Esophagus mucosa (tissue), 1 donor: ENCODE data around the gene DLGAP5. TPM values are rescaled to one million over a fixed set of nuclear protein-coding genes. Genes with fewer than 3 reads are reported as not detected.

Experiments used
- ATAC-seq: fragments of 200-7000 bp; cut with Tn5 transposase; one replicate; pipeline ENCODE4 v1.9.1; 2020
- total RNA-seq: library from RNA; stranded (reverse); gene quantifications from one replicate; pipeline ENCODE4 v1.2.4, GENCODE V29; 2023
- donor health status: DM: yes; HTN: yes; CAD: no.

The DLGAP5 gene
- total RNA-seq, 1 donor from 2014 or later: 17.9 TPM

DNA sequence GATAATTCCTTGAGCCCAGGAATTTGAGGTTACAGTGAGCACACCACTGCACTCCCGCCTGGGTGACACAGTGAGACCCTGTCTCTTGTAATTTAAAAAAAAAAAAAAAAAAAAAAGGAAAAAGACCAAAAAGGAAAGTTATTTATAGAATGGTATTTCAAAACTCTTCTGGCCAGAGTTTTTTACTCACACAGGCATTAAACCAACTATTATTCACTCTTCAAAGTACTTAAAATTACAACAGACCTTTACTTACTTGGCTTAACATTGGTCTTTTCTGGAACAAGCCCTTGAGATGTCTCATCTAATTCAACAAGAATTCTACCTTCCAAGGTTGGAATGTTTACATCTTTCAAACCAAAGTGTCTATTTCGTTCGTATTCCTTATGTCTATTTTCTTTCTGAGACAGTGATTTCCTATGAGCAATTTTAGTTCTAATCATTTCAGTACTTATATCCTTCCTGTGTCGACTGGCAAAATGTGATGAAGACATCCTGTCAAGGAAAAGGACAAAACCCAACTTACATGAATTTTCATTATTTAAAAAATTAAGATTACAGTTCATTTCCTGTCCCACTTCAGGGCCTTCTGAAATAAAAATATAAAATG lies 2.6 kb downstream of the DLGAP5 start:
- ATAC-seq: no peak

DNA sequence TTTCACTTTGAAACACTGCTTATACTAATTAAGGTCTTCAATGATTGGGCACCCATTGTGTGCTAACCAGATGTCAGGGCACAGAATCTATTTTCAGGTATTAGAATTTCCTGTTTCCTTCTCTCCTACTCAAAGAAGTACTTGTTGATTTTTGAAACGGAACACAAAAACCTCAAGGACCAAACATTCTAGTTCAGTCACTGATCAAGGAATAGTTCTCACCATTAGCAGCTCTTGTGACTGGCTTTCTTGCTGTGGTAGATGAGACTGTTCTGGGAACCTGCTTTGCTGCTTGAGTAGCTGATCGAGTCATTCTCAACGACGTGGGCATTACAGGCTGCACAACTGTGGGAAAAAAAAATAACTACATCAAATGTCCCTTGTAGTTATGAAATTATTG lies 11.0 kb downstream of the DLGAP5 start:
- ATAC-seq: peak; percentile 54

DNA sequence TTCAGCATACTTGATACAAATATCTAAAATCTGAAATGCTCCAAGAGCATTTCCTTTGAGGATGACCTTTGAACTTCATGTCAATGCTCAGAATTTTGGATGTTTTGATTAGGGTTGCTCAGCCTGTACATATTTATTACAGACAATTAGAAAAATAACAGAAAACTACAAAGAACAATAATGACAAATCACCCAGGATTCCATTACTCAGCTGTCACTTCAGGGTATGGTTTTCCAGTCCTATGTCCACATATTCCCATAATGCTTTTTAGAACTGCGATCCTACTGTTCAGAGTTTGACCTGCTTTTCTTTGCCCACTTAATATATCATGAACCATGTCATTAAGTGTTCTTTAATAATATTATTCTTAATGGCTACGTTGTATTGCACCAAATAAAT lies 11.4 kb downstream of the DLGAP5 start:
- no peak for ATAC-seq

DNA sequence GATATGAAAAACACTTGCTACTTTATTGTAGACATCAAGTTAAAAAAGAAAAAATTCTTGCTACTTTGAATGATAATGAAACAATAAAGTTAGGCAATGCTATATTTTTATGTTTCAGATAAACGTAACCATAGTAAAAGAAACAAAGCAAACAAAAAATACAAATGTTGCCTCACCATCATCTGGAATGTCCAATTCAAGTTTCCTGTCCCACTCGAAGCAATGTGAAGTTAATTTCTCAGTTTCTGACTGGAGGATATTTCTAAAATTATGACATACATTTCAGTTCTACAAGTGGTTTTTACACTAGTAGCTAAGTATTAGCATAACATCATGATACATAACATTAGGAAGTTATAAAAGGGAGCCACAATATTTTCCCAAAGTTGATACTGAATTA lies 20.9 kb downstream of the DLGAP5 start:
- no peak for ATAC-seq

DNA sequence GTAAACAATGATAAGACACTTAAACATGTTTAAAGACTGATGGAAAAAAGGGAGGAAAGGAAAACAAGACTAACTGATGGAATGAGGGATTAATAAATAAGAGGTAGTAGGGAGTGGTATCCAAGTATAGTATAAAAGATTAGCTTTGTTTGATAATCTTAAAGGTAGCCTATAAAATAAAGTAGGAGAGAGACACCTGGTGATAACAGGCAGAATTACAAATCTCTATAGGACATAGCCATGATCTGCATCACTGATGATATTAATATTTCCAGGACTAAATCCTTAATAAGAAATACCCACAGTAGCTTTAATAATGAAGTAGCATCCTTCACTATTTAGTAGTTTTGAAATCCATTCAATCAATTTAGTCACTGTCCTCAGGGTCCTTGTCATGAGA lies 30.4 kb downstream of the DLGAP5 start:
- ATAC-seq: peak; percentile 73

DNA sequence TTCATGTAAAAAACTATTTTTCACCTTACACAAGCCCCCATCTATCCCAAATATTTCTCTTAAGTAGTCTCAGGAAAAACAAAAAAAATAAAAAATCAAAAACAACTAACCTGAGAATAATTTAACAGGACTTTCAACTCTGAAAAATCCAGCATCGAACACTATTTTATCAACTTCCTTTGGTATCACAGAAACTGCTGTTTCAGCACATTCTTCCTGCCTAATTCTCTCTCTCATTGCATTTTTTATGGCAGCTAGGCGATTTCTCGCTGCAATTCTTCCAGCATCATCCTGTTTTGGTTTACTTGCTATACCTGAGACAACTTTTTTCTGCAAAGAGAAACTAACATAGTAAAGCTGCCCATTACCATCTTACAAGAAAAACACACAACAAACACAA lies 33.0 kb downstream of the DLGAP5 start:
- ATAC-seq: no peak

DNA sequence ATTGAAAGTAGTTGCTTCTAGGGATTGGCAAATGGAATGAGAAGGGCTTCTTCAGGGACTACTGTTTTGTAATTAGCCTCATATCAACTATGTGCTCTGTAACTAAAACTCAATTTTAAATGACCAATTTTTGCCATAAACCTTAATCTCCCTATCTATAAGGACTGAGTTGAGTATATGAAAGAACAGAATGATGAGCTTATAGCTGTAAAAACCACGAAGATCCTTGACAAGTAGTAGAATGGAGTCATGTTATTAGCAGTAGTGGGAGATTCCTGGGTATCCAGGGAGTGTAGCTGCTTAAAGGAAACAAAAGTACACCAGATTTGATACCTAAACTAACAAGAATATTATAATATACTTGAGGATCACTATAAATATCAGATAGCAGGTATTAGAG lies 34.3 kb downstream of the DLGAP5 start:
- no peak for ATAC-seq

DNA sequence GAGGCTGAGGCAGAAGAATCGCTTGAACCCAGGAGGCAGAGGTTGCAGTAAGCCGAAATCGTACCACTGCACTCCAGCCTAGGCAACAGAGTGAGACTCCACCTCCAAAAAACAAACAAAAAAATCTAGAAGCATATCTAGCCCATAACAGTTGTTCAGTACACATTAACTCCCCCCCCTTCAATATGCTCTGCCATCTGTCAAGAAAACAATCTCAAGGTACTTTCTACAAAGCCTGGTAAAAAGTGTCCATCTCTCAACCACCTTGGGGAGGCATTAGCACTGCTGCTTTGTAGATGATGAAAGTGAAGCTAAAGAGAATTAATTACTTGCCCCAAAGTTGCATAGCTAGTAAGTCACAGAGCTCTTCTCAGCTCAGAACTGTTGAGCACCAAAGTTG lies 37.4 kb downstream of the DLGAP5 start:
- no peak for ATAC-seq

DNA sequence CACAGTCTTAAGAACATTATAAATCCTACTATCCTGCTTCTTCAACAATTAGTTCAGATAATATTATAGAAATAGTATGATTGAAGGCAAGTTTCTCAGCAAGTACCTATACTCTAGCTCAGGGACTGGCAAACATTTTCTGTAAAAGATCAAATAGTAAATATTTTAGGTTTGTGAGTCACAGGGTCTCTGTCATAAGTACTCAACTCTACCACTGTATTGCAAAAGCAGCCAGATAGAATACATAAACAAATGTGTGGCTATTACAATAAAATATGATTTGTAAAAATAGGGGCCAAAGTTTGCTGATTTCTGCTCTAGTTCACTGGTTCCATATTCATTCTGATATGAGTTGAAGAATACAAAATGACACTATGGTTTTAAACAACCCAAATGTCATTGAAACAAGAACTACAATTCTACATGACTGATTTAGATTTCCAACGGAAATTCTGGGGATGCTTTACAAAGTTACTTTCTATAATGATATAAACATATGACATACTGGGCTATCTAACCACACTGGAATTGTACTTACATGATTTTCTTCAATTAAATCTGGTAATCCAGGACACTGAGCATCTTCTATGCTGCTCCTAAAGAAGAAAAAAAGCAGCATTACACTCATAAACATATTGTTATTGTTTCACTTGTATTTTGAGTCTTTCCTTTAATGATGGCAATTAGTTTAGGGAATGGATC lies 39.2 kb downstream of the DLGAP5 start:
- ATAC-seq: no peak

DNA sequence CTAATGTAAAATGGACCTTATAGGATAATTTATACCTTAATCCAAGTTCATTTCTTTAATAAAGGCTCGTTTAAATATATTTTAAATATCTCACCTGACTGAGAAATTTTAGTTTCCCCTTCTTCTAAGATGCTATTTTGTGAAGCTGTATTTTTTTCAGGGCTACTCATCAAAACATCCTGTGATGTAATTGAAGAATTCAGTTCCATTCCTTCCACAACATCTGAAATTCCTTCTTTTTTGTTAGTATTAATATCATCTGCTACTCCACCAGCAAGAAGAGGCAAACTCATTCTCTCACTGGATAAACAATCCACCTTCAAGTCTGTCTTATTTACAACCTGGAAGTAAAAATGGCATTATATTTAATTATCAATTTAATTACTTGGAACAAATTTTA lies 39.8 kb downstream of the DLGAP5 start:
- ATAC-seq: no peak

DNA sequence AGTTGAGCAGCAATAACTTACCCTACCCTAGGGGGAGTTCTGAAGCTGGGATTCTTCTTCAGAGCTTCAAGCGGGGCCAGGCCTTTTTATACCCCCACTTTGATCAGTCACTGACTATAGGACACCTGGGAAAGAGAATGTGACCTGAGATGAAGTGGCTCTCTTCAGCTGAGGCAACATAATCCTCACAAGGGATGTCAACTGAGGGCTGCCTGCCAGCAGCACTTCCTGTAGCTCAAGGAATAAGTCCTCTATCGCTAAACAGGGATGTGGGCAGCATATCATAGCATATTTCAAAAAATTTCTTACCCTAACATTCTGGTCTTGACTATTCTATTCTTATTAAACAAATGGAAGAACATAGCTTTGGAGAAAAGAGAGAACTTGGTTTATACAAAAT lies 45.0 kb downstream of the DLGAP5 start:
- ATAC-seq: no peak

DNA sequence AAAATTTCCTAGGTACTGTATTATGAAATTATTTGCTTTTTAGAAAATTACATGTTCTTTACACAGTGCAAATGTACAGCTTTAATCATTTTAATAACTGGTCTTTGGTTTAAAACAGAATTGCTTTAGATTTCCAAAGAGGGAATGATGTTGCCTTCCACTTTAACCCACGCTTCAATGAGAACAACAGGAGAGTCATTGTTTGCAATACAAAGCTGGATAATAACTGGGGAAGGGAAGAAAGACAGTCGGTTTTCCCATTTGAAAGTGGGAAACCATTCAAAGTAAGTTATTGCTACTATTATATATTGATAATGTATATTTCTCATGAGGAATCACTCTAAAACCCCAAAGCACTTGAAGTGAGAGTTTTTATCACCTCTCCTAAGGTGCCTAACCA lies 48.9 kb downstream of the DLGAP5 start:
- no peak for ATAC-seq

DNA sequence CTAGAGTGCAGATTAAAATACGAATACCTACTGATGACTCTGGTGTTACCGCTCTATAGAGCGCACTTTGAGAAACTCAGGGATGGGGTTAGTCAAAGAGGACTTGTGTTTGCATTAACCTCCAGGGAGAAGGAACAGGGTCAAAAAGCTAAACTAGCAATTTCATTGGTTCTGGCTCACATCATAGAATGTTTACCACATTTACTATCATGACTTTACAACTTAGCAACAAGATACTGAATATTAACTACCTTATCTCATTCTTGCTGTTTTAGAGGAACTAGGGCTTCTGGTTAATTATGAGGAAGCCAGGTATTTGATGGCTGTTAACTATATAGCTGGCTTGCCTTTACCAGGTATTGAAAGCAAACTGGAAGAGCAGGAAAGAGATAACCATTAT lies 49.6 kb downstream of the DLGAP5 start:
- no peak for ATAC-seq

DNA sequence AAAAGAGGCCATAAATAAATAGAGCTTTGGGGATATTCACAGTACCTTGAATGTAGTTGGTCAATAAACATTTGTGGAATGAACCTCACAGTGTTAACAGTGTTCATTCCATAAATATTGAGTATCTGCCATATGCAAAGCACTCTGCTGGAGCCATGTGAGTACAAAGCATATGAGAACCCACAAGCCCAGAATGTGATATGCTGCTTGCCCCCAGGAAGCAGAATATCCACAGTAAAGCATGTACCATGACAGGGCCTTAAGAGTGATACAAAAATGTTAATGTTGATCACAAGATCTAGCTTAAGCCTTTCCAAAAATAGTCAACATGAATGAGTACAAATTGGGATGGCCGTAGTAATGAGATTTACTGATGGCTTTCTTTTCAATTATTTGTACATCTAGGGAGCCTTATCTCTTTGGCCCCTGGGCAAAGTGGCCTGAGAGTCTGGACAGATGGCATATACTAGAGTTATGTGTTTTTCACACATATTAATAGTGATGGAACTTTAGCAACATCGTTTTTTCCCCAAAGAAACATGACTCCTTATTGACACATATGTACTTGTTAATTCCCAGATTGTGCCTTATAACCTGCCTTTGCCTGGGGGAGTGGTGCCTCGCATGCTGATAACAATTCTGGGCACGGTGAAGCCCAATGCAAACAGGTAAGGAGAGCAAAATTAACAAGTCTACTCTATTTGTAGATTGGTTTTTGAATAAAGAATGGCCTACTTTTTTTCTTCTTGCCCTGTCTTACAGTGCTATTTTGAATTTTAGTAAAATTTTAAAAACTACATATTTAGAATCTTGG lies 51.5 kb downstream of the DLGAP5 start:
- ATAC-seq: no peak

DNA sequence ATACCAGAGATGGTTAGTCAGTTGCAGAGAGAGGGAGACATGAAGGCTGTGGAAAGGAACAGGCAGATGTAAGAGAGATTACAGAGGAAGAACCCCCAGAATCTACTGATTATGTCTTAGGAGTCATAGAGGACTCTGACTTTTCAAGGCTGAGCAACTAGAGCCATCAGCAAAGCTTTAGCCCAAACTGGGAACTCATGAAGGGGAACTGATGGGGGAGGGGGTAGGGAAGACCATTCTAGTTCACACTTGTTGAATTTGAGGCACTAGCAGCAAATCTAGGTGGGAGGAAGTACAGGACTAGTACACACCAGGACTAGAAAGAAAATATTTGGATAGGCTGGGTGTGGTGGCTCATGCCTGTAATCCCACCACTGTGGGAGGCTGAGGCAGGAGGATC lies 52.2 kb downstream of the DLGAP5 start:
- ATAC-seq: no peak

DNA sequence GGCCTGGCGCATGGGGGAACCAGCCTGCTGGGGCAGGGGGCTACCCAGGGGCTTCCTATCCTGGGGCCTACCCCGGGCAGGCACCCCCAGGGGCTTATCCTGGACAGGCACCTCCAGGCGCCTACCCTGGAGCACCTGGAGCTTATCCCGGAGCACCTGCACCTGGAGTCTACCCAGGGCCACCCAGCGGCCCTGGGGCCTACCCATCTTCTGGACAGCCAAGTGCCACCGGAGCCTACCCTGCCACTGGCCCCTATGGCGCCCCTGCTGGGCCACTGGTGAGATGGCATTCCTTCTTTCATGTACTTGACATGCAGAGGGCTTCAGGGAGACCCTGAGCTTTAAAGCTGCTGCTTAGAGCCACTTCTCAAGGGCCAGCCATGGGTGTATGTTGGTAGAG lies 53.3 kb downstream of the DLGAP5 start:
- peak; percentile 26 for ATAC-seq

DNA sequence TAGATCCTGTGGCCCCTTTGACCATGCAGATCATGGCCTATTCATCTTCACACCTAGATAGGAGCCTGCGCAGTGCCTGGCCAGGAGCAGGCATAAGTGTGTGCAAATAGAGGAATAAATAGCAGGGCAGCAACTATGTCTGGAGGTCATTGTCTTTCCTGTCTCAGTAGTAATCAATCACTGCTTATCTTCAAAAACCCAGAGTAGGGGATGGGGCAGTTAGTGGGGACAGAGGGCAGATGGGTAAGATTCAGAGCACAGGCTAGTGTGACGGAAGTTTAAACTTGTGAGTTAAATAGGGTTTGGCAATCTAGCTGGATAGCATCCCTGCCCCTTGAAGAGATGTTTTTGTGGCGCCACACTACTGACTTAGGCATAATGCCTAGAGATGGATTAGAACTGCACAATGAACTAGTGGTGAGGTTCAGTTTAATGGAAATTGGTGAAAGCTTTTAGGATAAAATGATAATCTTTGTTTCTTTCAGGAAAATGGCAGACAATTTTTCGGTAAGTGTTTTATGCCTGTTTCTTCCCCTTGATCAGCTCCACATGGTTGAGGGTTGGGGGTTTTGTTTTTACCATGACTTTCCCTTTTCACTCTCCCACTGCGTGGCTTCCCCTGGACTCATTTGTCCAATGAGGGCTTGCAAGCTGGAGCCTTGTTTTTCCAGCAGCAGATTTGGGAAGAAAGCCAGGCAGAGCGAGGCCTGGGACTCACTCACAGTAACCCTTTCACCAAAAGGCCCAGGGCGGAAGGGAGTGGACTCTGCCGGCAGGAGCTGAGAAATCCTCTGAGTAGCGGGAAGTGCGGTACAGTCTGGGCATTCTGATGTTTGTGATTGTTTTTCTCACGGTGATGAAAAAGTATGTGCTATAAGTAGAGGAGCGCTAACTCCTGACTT lies 54.2 kb downstream of the DLGAP5 start:
- peak; percentile 42 for ATAC-seq

DNA sequence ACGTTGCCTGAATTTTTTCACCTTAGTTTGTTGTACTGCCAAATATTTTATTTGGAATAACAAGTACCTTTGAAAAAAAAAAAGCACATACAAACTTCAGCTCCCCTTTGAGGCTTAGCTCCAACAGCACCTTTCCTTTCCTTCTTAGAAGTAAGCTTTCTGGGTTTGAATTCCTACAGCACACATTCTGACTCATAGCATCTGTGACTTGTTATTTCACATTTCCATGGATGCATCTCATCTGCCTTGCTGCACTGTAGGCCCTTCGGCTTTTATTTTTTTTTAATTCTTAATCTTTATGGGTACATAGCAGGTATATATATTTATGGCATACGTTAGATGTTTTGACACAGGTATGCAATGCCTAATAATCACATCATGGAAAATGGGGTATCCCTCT lies 55.1 kb downstream of the DLGAP5 start:
- no peak for ATAC-seq

DNA sequence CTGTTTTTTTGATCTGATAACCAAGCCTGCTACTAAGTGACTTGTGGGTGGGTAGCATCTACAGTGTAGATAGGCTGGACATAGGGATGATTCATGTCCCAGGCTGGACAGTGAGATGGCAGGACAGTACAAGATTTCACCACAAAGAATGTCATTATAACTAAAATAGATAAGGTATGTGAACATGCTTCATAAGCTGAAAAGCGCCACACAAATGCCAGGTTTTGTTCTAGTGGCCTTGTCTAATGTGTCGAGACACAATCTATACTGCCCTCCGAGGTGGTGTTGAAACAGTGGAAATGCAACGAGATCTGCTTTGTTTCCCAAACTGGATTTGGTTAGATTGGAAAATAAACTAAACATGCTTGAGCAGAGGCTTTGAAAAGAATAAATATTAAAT lies 58.0 kb downstream of the DLGAP5 start:
- ATAC-seq: no peak

DNA sequence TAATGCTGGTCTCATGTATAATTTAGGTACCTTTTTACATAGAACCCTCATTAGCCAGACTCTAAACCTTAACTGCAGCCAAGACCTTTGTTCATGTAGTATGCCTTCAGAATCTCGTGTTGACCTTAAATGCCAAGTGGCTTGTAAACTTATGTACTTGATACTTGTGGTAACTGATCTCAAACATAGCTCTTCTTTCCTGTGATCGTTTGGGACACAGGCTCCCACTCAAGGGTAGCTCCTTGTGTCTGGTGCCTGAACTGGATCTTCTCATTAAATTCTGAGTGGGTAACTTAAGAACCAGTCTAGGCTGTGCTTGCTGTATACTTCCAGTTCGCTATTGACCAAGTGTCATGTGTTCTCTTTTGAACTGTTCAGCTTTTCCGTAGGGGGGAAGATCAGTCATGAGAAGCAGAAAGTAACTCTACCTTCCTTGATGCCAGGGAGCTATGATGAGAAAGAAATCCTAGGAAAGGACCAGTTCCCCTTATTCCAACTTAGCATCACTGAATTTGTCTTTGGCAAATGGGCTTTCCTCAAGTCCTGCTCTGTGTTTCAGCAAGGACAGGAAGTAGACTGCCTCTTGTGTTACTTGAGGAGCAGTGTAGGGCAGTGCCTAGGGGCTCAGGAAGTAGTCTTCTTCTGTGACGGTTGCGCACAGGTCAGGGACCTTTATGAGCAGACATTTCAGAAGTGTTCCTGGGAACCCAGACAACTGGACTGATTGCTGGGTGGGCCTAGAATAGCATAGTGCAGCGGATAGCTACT lies 59.8 kb downstream of the DLGAP5 start:
- ATAC-seq: peak; percentile 9

DNA sequence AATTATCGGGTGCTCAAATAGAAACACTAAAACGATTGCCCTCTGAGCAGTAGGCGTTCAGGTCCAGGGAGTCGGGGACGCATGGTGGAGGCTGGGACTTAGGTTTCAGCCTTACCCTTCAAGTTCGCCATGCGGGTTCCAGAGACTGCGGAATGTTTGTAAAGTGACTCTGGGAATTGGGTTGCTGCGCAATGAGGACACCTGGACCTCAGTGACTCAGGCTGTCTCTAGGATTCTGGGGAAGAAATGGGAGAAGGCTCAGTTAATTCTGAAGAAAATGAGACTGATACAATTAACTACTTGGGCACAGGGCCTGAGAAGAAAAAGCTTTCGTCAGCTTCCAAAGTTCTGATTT lies 61.2 kb downstream of the DLGAP5 start:
- ATAC-seq: no peak
